ENCODE data around the gene TBC1D22A. TPM values are rescaled to one million over a fixed set of nuclear protein-coding genes. Genes with fewer than 3 reads are reported as not detected.

TBC1D22A gene
- total RNA-seq, 4 donors from 2014 or later, result 10.8 to 32.2 (median 22.3) TPM

- TF ChIP-seq CTCF (IDR thresholded peaks at IDR 0.05; ENCODE audit: low read depth), result no peak
These were observed 169.4 kb downstream of the TBC1D22A start for GRCh38 chr22:46931881-46932280.

- no peak for TF ChIP-seq CTCF (IDR thresholded peaks at IDR 0.05; ENCODE audit: low read depth)
These were observed 170.8 kb downstream of the TBC1D22A start for GRCh38 chr22:46933040-46933930.

GRCh38 chr22:46934172-46934745 is 171.8 kb downstream of the TBC1D22A start:
- TF ChIP-seq CTCF (IDR thresholded peaks at IDR 0.05; ENCODE audit: low read depth), result no peak

- no peak for TF ChIP-seq CTCF (IDR thresholded peaks at IDR 0.05; ENCODE audit: low read depth)
These were observed 172.5 kb downstream of the TBC1D22A start for GRCh38 chr22:46934746-46935491.

GRCh38 chr22:46935506-46936377 is 173.3 kb downstream of the TBC1D22A start:
- TF ChIP-seq CTCF (IDR thresholded peaks at IDR 0.05; ENCODE audit: low read depth), result no peak

GRCh38 chr22:46936378-46936903 is 174.0 kb downstream of the TBC1D22A start:
- TF ChIP-seq CTCF (IDR thresholded peaks at IDR 0.05; ENCODE audit: low read depth), result no peak
